Activated CD4-positive, alpha-beta T cell treated with anti-CD3 and anti-CD28 coated beads, Interleukin-2, amount 50 U/mL, for 1 hour (primary cell): Measurements from ENCODE around the gene MAN1A2.

ENCODE experiments used
- DNase-seq: peaks from one replicate; pipeline ENCODE4 v3.0.0-alpha.2; 2020

MAN1A2 gene

DNA sequence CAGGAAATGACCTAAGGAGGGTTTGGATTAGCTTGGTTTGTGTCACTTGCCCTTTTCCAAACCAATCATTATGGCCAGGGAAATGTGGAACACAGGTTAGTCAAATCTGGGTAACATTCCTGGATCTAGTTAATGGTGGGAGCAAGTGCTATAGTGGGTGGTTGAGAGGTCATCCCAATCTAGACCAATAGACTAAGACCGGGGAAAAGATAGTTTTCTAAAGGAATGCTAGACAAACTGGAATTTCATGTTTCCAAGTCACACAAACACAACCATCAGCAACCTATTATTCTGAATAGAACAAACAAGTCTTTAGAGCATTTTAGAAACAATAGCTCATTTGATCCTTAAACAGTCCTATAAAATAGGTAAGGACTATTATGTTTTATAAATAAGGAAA lies 4.3 kb upstream of the MAN1A2 start:
- DNase-seq, result no peak

- DNase-seq, result no peak
Observed at GRCh38 chr1:117363571-117364048, 3.6 kb upstream of the MAN1A2 start.

- DNase-seq, result no peak
Observed at GRCh38 chr1:117364240-117364639, 3.0 kb upstream of the MAN1A2 start.

DNA sequence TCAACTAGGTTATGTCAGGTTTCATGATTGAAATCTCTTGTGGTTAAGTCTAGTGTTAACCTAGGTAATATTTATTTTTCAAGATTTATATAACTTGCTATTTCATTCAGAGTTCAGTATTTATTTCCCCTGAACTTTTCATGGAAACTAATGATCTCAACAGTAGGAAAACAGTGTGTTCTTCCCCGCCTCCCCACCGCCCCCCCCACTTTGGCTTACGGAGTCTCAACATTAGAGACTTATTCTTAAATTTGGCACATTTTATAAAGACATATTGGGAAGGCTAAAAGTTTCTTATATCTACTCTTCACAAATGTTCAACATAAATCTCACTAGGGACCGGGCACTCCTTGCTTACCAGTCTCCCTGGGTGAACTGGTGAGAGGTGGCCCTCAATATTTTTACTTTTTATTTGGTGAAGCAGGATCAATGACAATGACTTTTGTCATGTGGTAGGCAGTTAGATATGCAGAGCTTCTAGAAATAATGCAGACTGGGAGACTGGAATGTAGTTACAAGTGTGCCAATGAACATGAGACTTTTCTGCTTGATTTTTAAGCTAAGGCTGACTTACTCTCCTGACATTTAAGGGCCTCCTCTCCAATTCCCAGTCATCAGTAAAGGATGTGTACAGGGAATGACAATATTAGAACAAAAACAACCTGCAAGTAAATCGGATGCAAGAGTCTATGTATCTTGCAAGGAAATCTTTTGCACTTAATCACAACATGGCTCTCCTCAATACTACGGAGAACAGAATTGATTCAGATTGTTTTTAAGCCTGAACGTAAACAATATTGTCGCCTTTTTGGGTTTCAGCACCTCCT lies 1.7 kb upstream of the MAN1A2 start:
- no peak for DNase-seq

DNA sequence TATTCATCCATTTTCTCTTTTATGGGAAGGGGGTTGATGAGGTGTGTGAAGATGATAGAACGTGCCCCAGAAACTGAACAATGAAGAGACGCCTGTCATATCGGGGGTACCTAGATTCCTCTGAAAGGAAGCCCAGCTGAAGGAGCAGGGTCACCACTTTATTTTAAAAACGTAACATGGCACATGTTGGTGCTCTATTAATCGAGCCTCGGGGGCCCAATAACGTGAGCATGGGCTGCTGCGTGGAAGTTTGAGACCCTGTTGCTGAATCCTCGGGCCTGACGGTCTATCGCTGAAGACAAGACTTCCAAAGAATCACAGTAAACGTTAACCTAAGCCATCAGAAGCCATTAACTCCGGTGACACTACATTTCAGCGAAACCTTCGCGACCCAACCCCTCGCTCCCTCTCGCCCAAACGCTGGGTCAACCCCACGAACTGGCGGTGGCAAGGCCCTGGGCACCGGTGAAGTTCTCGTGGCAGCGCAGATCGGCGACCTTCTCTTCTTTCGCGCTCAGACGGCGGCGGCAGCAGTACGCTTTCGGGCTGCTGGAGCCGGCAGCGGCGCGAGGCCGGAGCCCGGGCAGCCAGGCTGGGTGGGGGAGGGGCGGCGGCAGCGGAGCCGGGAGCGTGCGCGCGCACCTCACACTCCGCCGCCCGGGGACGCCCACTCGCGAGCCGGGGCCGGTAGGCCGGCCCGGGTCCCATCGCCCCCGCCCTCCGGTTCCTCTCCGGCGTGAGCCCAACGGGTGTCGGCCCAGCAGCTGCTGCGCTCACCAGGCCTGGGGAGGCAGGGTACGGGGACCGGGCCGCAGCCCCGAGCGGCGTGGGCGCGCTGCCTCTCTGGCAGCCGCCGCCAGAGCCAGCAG lies 838 bp upstream of the MAN1A2 start:
- DNase-seq, result peak; percentile 79

DNA sequence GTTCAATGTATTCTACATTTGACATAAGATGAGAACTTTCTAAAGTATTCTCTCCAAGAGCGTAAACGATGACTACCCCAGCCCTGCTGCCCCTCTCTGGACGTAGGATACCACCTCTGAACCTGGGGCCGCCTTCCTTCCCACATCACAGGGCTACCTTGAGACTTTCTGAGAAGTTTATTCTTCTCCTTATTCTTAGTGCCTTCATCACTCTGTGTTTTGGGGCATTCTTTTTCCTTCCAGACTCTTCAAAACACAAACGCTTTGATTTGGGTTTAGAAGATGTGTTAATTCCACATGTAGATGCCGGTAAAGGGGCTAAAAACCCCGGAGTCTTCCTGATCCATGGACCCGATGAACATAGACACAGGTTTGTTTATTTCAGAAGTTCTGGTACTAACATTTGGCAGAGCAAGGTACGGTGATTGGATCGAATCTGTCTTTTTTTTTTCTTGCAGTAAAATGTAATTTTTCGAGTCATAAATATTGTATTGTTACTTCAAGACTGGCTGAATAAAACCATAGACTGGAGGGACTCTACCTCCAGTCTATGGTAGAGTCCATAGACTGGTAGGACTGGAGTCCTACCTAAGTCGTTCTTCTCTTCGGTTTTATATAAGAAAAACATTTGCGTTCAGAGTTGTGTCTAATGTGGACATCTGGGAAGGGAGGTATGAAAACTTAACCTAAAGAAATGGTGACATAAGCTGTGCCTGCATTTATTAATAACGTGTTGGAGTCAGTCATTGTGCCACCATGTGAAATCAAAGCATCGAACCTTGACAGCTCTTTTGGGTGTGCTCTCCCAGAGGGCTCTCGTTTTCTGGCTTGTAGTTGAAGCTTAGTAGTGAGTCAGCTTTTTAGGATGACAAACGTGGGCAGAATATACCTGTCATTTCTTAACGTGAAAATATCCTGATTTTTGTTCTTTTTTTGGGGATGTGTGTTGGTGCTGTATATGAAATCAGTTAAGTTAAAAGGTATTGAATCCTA lies 1.2 kb downstream of the MAN1A2 start:
- DNase-seq, result no peak

DNA sequence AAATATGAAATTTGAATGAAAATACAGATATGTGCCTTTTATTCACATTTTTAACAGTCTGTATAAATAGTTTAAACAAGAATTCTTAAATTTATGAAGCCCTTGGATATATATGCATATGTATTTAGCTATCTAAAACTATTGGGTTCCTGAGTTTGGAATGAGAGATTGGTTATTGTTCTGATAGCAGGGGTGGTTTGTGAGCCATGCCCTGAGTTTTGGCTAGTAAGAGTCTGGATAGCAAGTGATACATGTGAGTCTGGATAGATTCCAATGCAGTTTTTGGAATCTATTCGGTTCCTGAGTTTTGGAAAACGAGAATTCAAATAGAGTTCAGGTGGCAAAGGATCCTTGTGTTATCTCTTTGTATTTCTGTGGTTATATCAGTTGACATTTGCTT lies 2.8 kb downstream of the MAN1A2 start:
- no peak for DNase-seq

DNA sequence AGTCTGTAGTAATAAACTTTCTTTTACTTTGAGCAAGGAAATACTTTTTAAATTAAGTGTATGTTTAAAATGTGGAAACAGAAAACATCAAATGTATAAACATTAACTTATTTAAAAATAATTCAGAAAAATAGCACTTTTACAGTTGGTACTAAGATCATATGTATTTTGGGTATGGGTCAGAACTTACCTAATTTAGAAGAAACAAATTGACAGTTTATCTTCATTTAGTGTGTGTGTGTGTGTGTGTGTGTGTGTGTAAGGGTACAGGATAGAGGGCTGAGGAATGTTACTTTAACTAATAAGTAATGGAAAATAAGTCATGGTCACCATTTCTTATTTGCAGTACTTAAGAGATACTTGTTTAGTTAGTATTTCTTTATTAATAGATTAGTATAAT lies 3.3 kb downstream of the MAN1A2 start:
- no peak for DNase-seq

GRCh38 chr1:117371441-117372151 lies 4.3 kb downstream of the MAN1A2 start:
- DNase-seq, result no peak

DNA sequence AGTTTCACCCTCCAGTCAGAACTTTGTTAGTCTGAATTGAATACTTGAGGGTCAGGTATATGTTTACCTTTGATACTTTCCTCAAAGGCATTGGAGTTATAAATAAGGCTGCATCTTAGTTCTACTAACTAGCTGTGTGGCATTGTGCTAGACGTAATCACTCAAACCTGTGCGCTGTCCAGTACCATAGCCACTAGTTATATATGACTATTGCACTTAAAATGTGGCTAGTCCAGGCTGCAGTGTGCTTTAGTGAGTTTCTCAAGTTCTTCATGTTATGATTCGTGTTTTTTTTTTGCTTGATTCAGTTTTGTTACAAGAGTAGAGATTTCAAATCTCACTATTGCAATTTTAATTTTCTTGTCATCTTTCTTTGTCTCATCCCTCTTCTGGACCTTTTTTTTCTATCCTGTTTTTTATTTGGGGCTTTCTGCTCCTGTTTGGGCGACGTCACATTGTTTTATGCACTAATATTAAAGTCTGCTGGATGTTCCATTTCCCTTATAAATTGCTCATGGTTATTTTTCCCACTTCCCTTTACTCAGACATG lies 5.7 kb downstream of the MAN1A2 start:
- DNase-seq, result no peak

DNA sequence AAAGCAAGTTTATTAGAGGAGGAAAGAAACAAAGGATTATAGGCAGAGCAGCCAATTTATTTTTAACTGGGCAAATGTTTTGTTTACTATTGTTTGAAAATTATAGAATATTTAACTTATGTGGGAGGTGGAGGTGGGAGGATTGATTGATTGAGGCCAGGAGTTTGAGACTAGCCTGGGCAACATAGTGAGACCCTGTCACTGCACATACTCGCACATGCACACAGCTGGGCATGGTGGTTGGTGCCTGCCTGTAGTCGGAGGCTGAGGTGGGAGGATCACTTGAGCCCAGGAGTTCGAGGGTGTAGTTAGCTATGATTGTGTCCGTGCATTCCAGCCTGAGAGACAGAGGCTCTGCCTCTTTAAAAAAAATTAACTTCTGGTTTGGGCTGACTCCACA lies 6.7 kb downstream of the MAN1A2 start:
- no peak for DNase-seq

DNA sequence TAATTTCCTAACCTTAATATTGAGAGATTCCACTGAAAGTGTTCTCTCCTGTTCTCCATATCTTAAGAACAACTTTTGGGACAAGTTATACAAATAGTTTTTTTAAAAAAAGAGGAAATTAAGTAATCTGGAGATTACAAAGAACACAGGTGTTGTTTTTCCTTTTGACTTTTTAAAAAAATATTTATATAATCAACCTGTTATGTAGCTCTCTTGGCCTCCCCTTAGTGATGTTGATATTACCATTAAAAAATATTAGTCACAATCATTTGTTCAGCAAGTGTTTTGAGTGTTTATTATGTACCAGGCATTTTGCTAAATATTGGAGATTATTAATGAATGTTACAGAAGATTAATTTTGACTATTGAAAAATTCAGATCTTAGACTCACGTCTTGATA lies 8.1 kb downstream of the MAN1A2 start:
- DNase-seq, result no peak

GRCh38 chr1:117387060-117387633 lies 19.9 kb downstream of the MAN1A2 start:
- no peak for DNase-seq

DNA sequence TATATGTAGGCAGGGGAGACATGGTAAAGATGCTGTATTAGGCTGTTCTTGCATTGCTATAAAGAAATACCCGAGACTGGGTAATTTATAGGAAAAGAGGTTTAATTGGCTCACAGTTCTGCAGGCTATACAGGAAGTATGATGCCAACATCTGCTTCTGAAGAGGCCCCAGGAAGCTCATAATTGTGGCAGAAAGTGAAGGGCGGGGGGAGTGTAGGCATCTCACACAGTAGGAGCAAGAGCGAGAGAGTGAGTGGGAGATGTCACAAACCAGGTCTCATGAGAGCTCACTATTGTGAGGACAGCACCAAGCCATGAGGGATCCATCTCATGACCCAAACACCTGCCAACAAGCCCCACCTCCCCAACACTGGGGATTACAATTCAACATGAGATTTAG lies 21.1 kb downstream of the MAN1A2 start:
- DNase-seq, result no peak

GRCh38 chr1:117389284-117389683 lies 22.0 kb downstream of the MAN1A2 start:
- DNase-seq, result no peak

DNA sequence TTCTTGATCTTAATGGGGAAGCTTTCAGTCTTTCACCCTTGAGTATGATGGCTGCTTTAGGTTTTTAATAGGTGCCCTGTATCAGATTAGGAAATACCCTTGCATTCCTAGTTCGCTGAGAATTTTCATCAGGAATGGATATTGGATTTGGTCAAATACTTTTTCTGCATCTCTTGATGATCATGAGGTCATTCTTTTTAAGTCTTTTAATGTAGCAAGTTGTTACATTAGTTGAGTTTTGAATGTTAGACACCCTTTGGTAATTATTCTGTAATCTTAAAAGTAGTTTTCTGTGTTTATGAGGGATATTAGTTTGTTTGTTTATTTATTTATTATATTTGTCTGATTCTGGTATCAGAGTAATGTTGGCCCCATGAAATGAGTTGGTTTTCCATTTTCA lies 22.5 kb downstream of the MAN1A2 start:
- no peak for DNase-seq

- no peak for DNase-seq
Observed at GRCh38 chr1:117392771-117393170, 25.5 kb downstream of the MAN1A2 start.

DNA sequence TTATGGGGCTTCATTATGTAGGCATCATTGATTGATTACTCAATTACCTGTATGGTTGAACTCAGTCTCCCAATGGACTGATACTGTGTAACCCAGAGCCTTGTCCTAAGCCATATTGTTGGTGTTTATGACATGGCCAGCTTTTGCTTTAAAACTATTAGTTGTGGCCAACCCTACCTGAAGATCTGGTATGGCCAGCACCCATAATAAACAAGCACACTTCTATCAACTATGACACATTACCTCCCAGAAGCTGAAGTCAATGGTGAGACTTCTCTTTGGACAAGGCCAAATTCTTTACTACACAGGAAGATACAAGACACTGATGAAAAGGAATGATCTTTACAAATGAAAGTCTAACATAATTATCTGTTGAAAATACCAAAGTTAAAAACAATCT lies 28.8 kb downstream of the MAN1A2 start:
- DNase-seq, result no peak

DNA sequence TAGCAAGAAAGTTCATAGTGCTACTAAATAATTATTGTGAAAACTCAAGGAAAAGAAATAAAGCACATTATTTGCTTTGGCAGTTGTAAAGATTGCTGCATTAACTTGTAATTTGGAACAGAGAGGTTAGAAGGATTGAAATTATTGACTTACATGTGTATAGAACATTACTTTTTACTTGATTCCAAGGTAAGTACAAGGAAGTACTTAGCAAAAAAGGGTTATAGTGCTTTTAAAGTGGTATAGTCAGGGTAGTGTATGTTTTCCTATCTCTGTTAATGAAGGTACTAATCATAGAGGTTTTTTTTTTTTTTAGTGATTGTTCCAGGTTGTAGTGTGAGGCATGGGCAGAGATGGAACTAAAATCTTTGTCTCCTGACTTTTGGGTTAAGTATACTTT lies 29.4 kb downstream of the MAN1A2 start:
- DNase-seq, result no peak

- no peak for DNase-seq
Observed at GRCh38 chr1:117398957-117399356, 31.7 kb downstream of the MAN1A2 start.

- DNase-seq, result no peak
Observed at GRCh38 chr1:117401761-117402160, 34.5 kb downstream of the MAN1A2 start.
